ENCODE measurements around the gene CDS2.

CDS2 gene

DNA sequence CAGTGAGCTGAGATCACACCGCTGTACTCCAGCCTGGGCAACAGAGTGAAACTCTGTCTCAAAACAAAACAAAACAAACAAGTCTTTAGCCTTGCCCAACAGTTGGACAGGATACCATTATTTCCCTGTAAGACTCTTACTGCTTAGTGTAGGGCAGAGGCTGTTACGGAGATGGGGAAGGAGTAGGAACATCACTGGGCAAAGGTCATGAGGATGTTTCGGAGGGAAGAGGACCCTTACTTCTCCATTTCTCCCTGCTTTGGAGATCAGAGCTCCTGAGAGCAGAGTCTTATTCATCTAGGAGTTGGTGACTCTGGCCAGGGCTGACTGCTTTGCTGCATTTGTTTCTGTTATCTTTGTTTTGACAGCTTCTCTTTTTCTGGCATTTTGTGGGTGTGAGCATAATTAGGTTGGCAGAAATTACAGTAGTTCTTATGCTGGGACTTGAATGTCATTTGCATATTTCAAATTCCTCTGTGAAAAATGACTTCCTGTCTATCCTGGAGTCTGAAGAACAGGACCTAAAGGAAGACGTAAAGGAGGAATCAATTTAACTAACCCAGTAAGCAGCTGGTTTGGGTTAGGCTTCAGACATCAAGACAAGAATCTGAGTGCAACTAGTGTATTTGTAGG, 89.0 kb downstream of the CDS2 start:
- DNase-seq = no peak

DNA sequence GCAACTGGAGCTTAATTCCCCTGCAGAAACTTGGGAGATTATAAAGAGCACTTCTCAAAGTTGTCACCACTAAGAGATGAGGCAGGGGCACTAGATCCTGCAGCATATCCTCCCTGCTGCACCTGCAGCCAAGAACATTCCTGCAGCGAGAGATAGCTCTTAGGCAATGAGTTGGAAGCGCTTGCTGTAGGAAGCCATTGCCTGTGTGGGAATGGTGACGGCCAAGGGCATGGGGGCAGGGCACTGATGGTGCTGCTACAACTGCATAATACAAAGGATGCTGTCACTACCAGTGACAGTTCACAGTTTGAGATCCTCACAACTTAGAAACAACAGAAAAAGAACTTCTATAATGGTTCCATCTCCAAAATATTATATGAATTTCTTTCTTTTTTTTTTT, 89.9 kb downstream of the CDS2 start:
- DNase-seq = no peak

DNA sequence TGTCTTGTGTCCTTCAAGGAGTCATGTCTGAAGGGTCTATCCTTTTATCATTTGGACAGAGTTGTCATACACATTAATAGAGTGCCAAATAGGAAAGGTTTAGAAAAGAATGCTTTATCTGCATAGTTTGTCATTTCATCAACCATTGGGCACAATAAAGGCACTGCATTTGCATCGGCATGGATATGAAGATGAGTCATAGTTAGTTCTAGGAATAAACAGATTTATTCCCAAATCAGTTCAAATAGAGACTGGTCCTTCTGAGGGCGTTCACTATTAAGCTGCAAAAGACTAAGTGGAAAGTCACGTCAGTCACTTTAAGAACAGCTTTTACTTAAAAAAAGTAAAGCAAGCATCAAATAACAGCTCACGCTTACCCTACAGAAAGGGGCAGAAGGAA, 90.8 kb downstream of the CDS2 start:
- DNase-seq = no peak

DNA sequence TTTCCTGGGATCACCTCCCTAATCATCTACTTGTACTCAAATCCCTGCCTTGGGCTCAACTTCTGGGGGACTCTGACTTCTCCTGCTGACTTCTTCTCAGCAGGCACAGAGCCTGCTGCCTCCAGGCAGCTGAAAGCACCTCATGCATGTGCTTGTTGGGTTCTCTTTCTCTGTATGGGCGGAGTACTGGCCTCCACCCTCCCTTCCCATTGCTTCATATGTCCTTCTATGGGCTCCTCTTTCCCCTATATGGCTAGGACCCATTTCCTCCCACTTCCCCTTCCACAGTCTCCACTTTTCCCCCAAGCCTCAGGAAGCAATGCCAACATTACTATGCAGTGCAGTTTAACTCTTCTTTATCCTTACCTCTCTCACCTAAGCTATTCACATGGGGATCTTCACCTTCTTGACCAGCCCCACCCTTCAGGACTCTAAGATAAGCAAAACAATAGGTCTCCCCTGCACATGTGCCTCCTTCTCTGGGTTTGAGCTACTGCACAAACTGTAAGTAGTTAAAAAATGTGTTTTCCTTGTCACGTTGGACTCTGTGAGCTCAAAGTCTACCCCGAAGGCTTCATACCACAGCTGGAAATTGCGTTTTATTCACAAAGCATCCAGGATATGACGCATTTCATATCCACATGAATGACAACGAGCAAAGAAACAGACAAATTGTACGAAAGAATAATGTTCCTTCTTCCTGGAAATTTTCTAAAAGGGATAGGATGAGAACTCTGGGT, 93.7 kb downstream of the CDS2 start:
- no peak for DNase-seq

DNA sequence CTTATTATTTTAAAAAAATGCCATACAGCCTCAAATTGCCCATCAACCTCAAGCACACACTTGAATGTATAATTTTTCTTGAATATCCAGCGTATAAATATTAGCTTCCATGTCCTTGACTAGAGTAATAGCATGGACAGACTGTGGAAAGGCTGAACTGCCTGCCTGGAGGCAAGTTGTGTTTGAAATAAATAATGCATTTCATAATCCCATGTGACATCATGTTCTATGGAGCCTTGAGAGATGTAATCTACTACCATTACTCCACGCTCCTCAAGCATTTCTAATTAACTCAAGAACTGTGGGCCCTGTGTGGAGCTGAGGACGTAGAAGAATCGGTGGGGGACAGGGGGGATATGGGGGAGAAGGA, 94.2 kb downstream of the CDS2 start:
- DNase-seq = no peak

DNA sequence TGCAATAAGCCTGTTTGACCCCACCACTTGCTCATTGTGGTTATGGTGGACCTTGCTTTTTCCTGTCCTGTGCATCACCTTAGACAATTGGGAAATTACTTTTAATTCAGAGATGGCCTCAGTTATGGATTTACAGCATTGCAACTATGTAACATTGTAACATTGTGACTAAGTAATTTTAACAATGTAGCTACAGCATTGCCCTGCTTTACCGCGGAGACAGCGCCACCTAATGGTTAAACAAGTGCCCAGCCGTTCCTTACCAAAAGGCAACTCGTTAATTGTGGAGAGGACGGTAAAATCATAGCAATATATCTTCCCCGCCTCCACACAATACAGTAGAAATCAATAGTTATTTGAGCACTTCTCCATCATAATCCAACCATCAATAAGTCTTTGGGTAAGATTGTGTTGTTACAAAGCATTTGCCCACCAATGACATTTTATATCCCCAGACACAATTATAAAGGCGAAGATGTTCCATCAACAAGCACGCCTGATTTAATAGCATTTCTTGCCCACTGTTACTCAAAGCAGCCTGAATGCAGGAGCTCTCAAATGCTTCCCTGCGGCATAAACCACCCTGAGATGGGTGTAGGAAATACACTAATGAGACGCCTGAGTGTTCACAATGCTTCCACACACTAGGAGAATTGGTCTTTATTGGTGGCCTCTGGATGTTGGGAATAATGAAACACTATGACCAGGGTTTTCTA, 96.3 kb downstream of the CDS2 start:
- peak; percentile 63 for DNase-seq

DNA sequence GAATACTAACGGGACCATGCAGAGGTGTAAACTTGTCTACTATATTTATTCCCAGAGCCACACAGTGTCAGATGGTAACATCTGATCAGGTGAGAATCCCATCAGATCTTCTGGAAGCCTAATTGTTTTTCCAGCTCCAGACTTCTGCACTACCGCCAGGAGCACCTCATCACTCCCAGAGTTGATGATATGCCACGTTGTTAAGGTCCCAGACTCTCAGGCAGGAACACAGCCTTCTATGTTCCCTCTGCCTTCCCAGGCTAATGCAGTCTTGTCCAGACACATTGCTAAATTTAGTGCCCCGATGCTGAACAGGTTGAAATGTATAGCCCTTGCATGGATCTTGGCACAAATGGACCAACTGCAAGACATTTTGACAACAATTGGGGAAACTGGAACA, 103.7 kb downstream of the CDS2 start:
- DNase-seq = no peak

DNA sequence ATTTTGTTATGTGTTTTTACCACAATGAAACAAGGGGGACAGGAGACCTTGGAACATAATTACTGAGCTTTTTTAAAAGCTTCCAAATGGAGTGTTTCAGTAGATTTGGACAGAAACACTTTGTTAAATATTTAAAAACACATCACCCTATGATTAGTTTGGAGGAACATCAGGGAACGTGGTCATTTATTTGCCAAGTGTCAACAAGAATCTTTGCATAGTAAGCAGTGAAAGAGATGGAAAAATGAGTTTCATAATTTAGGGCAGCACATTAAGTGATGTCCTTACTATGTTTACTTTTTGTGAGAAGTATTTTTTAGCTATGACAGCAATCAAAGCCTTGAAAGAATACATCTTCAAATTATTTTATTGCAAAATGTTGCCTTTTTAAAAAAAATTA, 107.3 kb downstream of the CDS2 start:
- DNase-seq = no peak

DNA sequence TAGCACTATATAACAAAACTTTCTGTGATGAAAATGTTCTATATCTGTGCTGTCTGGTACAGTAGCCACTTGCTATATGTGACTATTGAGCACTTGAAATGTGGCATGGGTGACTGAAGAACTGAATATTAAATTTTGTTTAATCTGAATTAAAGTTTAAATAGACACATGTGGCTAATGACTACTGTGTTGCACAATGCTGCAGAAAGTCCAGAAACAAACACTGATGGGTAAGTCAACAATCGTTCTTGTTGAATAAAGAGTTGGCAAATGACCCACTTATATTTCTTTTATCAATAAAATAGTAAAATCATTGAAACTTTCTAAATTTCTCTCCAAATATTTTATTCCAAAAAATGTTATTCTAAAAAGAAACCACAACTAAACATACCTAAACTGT, 108.2 kb downstream of the CDS2 start:
- DNase-seq = no peak

Data from CD4-positive, alpha-beta T cell treated with Interleukin-17A for 4 hours (primary cell).